Placental pericyte (primary cell): Measurements from ENCODE around the gene LCNL1. TPM values are rescaled to one million over a fixed set of nuclear protein-coding genes. Genes with fewer than 3 reads are reported as not detected.

Source experiments
- total RNA-seq: library from RNA; depleted of rRNA; stranded (reverse); fragments of >200 nt; gene quantifications from 2 replicates; pipeline ENCODE4 v1.2.3, GENCODE V29; 2012

Gene LCNL1
- total RNA-seq: 0.14 and 9.8 TPM in 2 replicates

GRCh38 chr9:136982232-136983051, at the start of gene LCNL1:
TSS of gene LCNL1 (plus strand) at chr9:136982993. CDS start at chr9:136983587, 594 bp downstream.

GRCh38 chr9:136944519-136945332, 38.1 kb upstream of the LCNL1 start, which contains the start of the genes C8G and FBXW5:
TSS of gene C8G (plus strand) at chr9:136945243. CDS start at chr9:136945321, 78 bp downstream.
TSS of gene FBXW5 (minus strand) at chr9:136944738. CDS start at chr9:136944083, 655 bp downstream.

GRCh38 chr9:136951541-136952320, 31.1 kb upstream of the LCNL1 start, which contains the start of gene LCN12:
TSS of gene LCN12 (plus strand) at chr9:136952273. CDS start at chr9:136952328, 55 bp downstream.

GRCh38 chr9:136977223-136977622, 5.6 kb upstream of the LCNL1 start, which contains the start of gene PTGDS:
TSS of gene PTGDS (plus strand) at chr9:136977504. CDS start at chr9:136977579, 75 bp downstream.

GRCh38 chr9:136991993-136992818, 9.4 kb downstream of the LCNL1 start, which contains the start of gene PAXX:
TSS of gene PAXX (plus strand) at chr9:136992422. CDS start at chr9:136992444, 22 bp downstream.

GRCh38 chr9:136996361-136997292, 13.8 kb downstream of the LCNL1 start, which contains the start of gene CLIC3:
TSS of gene CLIC3 (minus strand) at chr9:136996568. CDS start at chr9:136996543, 25 bp downstream.

GRCh38 chr9:137027369-137028262, 44.8 kb downstream of the LCNL1 start, which contains the start of gene ABCA2:
TSS of gene ABCA2 (minus strand) at chr9:137028237. CDS start at chr9:137028140, 97 bp downstream.

GRCh38 chr9:137031904-137032640, 49.3 kb downstream of the LCNL1 start, which contains the start of gene FUT7:
TSS of gene FUT7 (minus strand) at chr9:137032088. CDS start at chr9:137031991, 97 bp downstream.

Other genes starting within 250 kb of the LCNL1 start
- not detected in 2 replicates for gene LCN10, start 240.1 kb upstream of the LCNL1 start, total RNA-seq
- gene LCN6, start 234.5 kb upstream of the LCNL1 start, total RNA-seq: not detected in 2 replicates
- gene LCN8, start 224.8 kb upstream of the LCNL1 start, total RNA-seq: not detected in 2 replicates
- not detected in 2 replicates for gene LCN15, start 218.5 kb upstream of the LCNL1 start, total RNA-seq
- gene TMEM141, start 191.6 kb upstream of the LCNL1 start, total RNA-seq: 36.9 and 38.7 TPM in 2 replicates
- gene CCDC183, start 186.7 kb upstream of the LCNL1 start, total RNA-seq: 0.22 TPM in 1 of 2 replicates, not detected in the other
- gene RABL6, start 175.0 kb upstream of the LCNL1 start, total RNA-seq: 77.0 and 129 TPM in 2 replicates
- 1.4 and 2.0 TPM in 2 replicates for gene AJM1, start 140.5 kb upstream of the LCNL1 start, total RNA-seq
- 54.8 and 63.5 TPM in 2 replicates for gene PHPT1, start 133.6 kb upstream of the LCNL1 start, total RNA-seq
- gene MAMDC4, start 130.6 kb upstream of the LCNL1 start, total RNA-seq: 2.0 and 3.5 TPM in 2 replicates
- 169 and 339 TPM in 2 replicates for gene EDF1, start 116.7 kb upstream of the LCNL1 start, total RNA-seq
- gene TRAF2, start 96.5 kb upstream of the LCNL1 start, total RNA-seq: 9.6 and 15.2 TPM in 2 replicates
- 198 and 213 TPM in 2 replicates for gene FBXW5, start 38.3 kb upstream of the LCNL1 start, total RNA-seq
- 0.66 TPM in 1 of 2 replicates, not detected in the other for gene C8G, start 37.8 kb upstream of the LCNL1 start, total RNA-seq
- gene LCN12, start 30.7 kb upstream of the LCNL1 start, total RNA-seq: 0.88 TPM in 1 of 2 replicates, not detected in the other
- 4.2 and 78.6 TPM in 2 replicates for gene PTGDS, start 5.5 kb upstream of the LCNL1 start, total RNA-seq
- gene PAXX, start 9.4 kb downstream of the LCNL1 start, total RNA-seq: 12.0 and 13.9 TPM in 2 replicates
- gene CLIC3, start 13.6 kb downstream of the LCNL1 start, total RNA-seq: 4.3 and 12.7 TPM in 2 replicates
- gene ABCA2, start 45.2 kb downstream of the LCNL1 start, total RNA-seq: 18.8 and 18.9 TPM in 2 replicates
- not detected in 2 replicates for gene FUT7, start 49.1 kb downstream of the LCNL1 start, total RNA-seq
- gene NPDC1, start 63.2 kb downstream of the LCNL1 start, total RNA-seq: 16.0 and 21.0 TPM in 2 replicates
- gene ENTPD2, start 71.1 kb downstream of the LCNL1 start, total RNA-seq: not detected in 2 replicates
- 0.22 and 15.9 TPM in 2 replicates for gene SAPCD2, start 87.6 kb downstream of the LCNL1 start, total RNA-seq
- 28.2 and 29.1 TPM in 2 replicates for gene UAP1L1, start 94.5 kb downstream of the LCNL1 start, total RNA-seq
- gene MAN1B1, start 104.0 kb downstream of the LCNL1 start, total RNA-seq: 68.1 and 103 TPM in 2 replicates
- 58.1 and 86.7 TPM in 2 replicates for gene DPP7, start 131.7 kb downstream of the LCNL1 start, total RNA-seq
- gene GRIN1, start 156.2 kb downstream of the LCNL1 start, total RNA-seq: 0.29 TPM in 1 of 2 replicates, not detected in the other
- not detected in 2 replicates for gene LRRC26, start 187.1 kb downstream of the LCNL1 start, total RNA-seq
- not detected in 2 replicates for gene TMEM210, start 189.1 kb downstream of the LCNL1 start, total RNA-seq
- 30.4 and 32.4 TPM in 2 replicates for gene ANAPC2, start 205.6 kb downstream of the LCNL1 start, total RNA-seq
- 75.5 and 82.3 TPM in 2 replicates for gene SSNA1, start 205.7 kb downstream of the LCNL1 start, total RNA-seq
- gene TPRN, start 217.7 kb downstream of the LCNL1 start, total RNA-seq: 9.9 and 14.9 TPM in 2 replicates
- gene TMEM203, start 222.7 kb downstream of the LCNL1 start, total RNA-seq: 28.9 and 41.4 TPM in 2 replicates
- gene NDOR1, start 222.7 kb downstream of the LCNL1 start, total RNA-seq: 10.1 and 15.3 TPM in 2 replicates
- gene RNF208, start 239.2 kb downstream of the LCNL1 start, total RNA-seq: 0.22 and 0.43 TPM in 2 replicates
- 0.14 and 0.66 TPM in 2 replicates for gene CYSRT1, start 242.2 kb downstream of the LCNL1 start, total RNA-seq
- not detected in 2 replicates for gene RNF224, start 244.5 kb downstream of the LCNL1 start, total RNA-seq
- not detected in 2 replicates for gene SLC34A3, start 247.9 kb downstream of the LCNL1 start, total RNA-seq